ENCODE data around the gene CDK3. TPM values are rescaled to one million over a fixed set of nuclear protein-coding genes. Genes with fewer than 3 reads are reported as not detected.

The CDK3 gene
- polyA plus RNA-seq, 3 donors: 5.4 to 13.7 (median 13.0) TPM

- 33 to 64% (median 59%) methylated on average over 6 of the region's 6 CpGs for WGBS, 3 donors
- H3K27ac ChIP-seq (ENCODE audit: low read depth, low read length): no peak overlapping the region
These were observed 17.0 kb upstream of the CDK3 start for GRCh38 chr17:75983501-75984181.

- no peak overlapping the region for H3K27ac ChIP-seq (ENCODE audit: low read depth, low read length)
These were observed 14.7 kb upstream of the CDK3 start for GRCh38 chr17:75985986-75986385.

GRCh38 chr17:75987041-75987440, 13.6 kb upstream of the CDK3 start:
- H3K27ac ChIP-seq (ENCODE audit: low read depth, low read length): no peak overlapping the region
- WGBS, 3 donors: 75 to 82% (median 78%) methylated on average over 4 of the region's 4 CpGs

More at GRCh38 chr17:75985986-75986385, 14.7 kb upstream of the CDK3 start:
- WGBS, 3 donors: 90 to 91% (median 91%) methylated on average over 4 of the region's 4 CpGs

- 88 to 96% (median 95%) methylated on average over 9 of the region's 9 CpGs for WGBS, 3 donors
- no peak overlapping the region for H3K27ac ChIP-seq (ENCODE audit: low read depth, low read length)
These were observed 9.3 kb upstream of the CDK3 start for GRCh38 chr17:75991396-75991795.

- no peak overlapping the region for H3K27ac ChIP-seq (ENCODE audit: low read depth, low read length)
- WGBS, 3 donors: 85 to 96% (median 95%) methylated on average over 5 of the region's 5 CpGs
These were observed 5.8 kb upstream of the CDK3 start for GRCh38 chr17:75994802-75995370.

- WGBS, 3 donors: 87 to 99% (median 97%) methylated on average over 7 of the region's 7 CpGs
- H3K27ac ChIP-seq (ENCODE audit: low read depth, low read length): no peak overlapping the region
These were observed 5.2 kb upstream of the CDK3 start for GRCh38 chr17:75995385-75995925.

GRCh38 chr17:75996665-75997590, 3.7 kb upstream of the CDK3 start:
- 16 to 67% (median 19%) methylated on average over 18 of the region's 18 CpGs for WGBS, 3 donors
- no peak overlapping the region for H3K27ac ChIP-seq (ENCODE audit: low read depth, low read length)

GRCh38 chr17:75998327-75998795, 2.3 kb upstream of the CDK3 start:
- 92 to 93% (median 93%) methylated on average over 9 of the region's 9 CpGs for WGBS, 3 donors
- no peak overlapping the region for H3K27ac ChIP-seq (ENCODE audit: low read depth, low read length)

- no peak overlapping the region for H3K27ac ChIP-seq (ENCODE audit: low read depth, low read length)
- WGBS, 3 donors: 64 to 78% (median 71%) methylated on average over 30 to 31 of the region's 31 CpGs
These were observed 470 bp upstream of the CDK3 start for GRCh38 chr17:76000016-76000754.

GRCh38 chr17:76002100-76002499, 1.4 kb downstream of the CDK3 start:
- H3K27ac ChIP-seq (ENCODE audit: low read depth, low read length): no peak overlapping the region
- 97 to 100% (median 97%) methylated on average over 12 of the region's 12 CpGs for WGBS, 3 donors

GRCh38 chr17:76003915-76004314, 3.3 kb downstream of the CDK3 start:
- H3K27ac ChIP-seq (ENCODE audit: low read depth, low read length): no peak overlapping the region
- 62 to 79% (median 67%) methylated on average over 6 of the region's 6 CpGs for WGBS, 3 donors

- WGBS, 3 donors: 68 to 86% (median 71%) methylated on average over 8 of the region's 8 CpGs
- no peak overlapping the region for H3K27ac ChIP-seq (ENCODE audit: low read depth, low read length)
These were observed 4.2 kb downstream of the CDK3 start for GRCh38 chr17:76004750-76005262.

GRCh38 chr17:76005263-76006149, 4.9 kb downstream of the CDK3 start:
- H3K27ac ChIP-seq (ENCODE audit: low read depth, low read length): no peak overlapping the region
- 44 to 47% (median 45%) methylated on average over 15 to 16 of the region's 16 CpGs for WGBS, 3 donors

- H3K27ac ChIP-seq (ENCODE audit: low read depth, low read length): no peak overlapping the region
- WGBS, 3 donors: 92 to 93% (median 93%) methylated on average over 37 to 39 of the region's 39 CpGs
These were observed 6.6 kb downstream of the CDK3 start for GRCh38 chr17:76007131-76007849.

- no peak overlapping the region for H3K27ac ChIP-seq (ENCODE audit: low read depth, low read length)
- WGBS, 3 donors: 86 to 94% (median 90%) methylated on average over 9 to 16 of the region's 16 CpGs
These were observed 7.2 kb downstream of the CDK3 start for GRCh38 chr17:76007850-76008165.

GRCh38 chr17:76008208-76008607, 7.6 kb downstream of the CDK3 start:
- no peak overlapping the region for H3K27ac ChIP-seq (ENCODE audit: low read depth, low read length)
- WGBS, 3 donors: 92 to 95% (median 94%) methylated on average over 36 of the region's 36 CpGs

All from adipose tissue (tissue), 3 donors.